Activated CD4-positive, CD25-positive, alpha-beta regulatory T cell treated with anti-CD3 and anti-CD28 coated beads, Interleukin-2, amount 50 U/mL, for 72 hours (primary cell): Measurements from ENCODE around the gene JMJD4.
"Not testable (repeated sequence)": the region's sequence is repeated elsewhere in the genome, so short reads cannot be mapped to it uniquely, and the experiment has no call there.

Experiments used
- DNase-seq: peaks from one replicate; pipeline ENCODE4 v3.0.0; 2021

The JMJD4 gene

GRCh38 chr1:227731241-227731677, 3.8 kb downstream of the JMJD4 start:
- no peak for DNase-seq

GRCh38 chr1:227730630-227731151, 4.4 kb downstream of the JMJD4 start:
- no peak for DNase-seq

- no peak for DNase-seq
Observed at GRCh38 chr1:227729881-227730629, 5.0 kb downstream of the JMJD4 start.

- DNase-seq, result no peak
Observed at GRCh38 chr1:227729144-227729880, 5.8 kb downstream of the JMJD4 start.

- no peak for DNase-seq
Observed at GRCh38 chr1:227728892-227729143, 6.3 kb downstream of the JMJD4 start.

GRCh38 chr1:227728059-227728891, 6.8 kb downstream of the JMJD4 start:
- DNase-seq, result peak; percentile 56

- DNase-seq, result no peak
Observed at GRCh38 chr1:227726924-227727599, 8.0 kb downstream of the JMJD4 start.

GRCh38 chr1:227726318-227726717, 8.8 kb downstream of the JMJD4 start:
- no peak for DNase-seq

GRCh38 chr1:227725046-227725445, 10.1 kb downstream of the JMJD4 start:
- no peak for DNase-seq

- no peak for DNase-seq
Observed at GRCh38 chr1:227723474-227723873, 11.6 kb downstream of the JMJD4 start.

GRCh38 chr1:227718932-227719331, 16.2 kb downstream of the JMJD4 start:
- DNase-seq, result no peak

GRCh38 chr1:227712648-227713047, 22.5 kb downstream of the JMJD4 start:
- DNase-seq, result no peak

- DNase-seq, result not testable (repeated sequence)
Observed at GRCh38 chr1:227710474-227710873, 24.6 kb downstream of the JMJD4 start.

- DNase-seq, result no peak
Observed at GRCh38 chr1:227709451-227709850, 25.7 kb downstream of the JMJD4 start.

GRCh38 chr1:227707846-227708245, 27.3 kb downstream of the JMJD4 start:
- DNase-seq, result no peak

GRCh38 chr1:227701631-227702030, 33.5 kb downstream of the JMJD4 start:
- not testable (repeated sequence) for DNase-seq

- DNase-seq, result no peak
Observed at GRCh38 chr1:227697321-227697864, 37.7 kb downstream of the JMJD4 start.

- no peak for DNase-seq
Observed at GRCh38 chr1:227685807-227686206, 49.3 kb downstream of the JMJD4 start.
